ENCODE data around the gene GTF2A1.

Gene GTF2A1

GRCh38 chr14:81205639-81206038, 15.1 kb downstream of the GTF2A1 start:
- H3K36me3 ChIP-seq (ENCODE audit: control insufficient read depth, low read depth, low read length) = peaks cover 73% of the 10 kb centered on the region
- H3K27ac ChIP-seq (ENCODE audit: low read length) = no peak overlapping the region
- H3K4me1 ChIP-seq (ENCODE audit: control insufficient read depth, low read depth, low read length) = no peaks in the 10 kb centered on the region

GRCh38 chr14:81200054-81200453, 20.7 kb downstream of the GTF2A1 start:
- Histone ChIP-seq H3K9me3 (ENCODE audit: control insufficient read depth, low read depth, low read length) (no peaks in the 10 kb centered on the region), H3K27ac (ENCODE audit: low read length) (no peak overlapping the region), H3K9ac (ENCODE audit: low read length) (no peak overlapping the region), H3K27me3 (ENCODE audit: control insufficient read depth, insufficient read depth, low read length) (no peaks in the 10 kb centered on the region), H3K36me3 (ENCODE audit: control insufficient read depth, low read depth, low read length) (peaks cover 80% of the 10 kb centered on the region), H3K4me3 (ENCODE audit: low read length) (no peak overlapping the region), H3K4me1 (ENCODE audit: control insufficient read depth, low read depth, low read length) (no peaks in the 10 kb centered on the region)

More at GRCh38 chr14:81205639-81206038, 15.1 kb downstream of the GTF2A1 start:
- Histone ChIP-seq H3K9me3 (ENCODE audit: control insufficient read depth, low read depth, low read length) (no peaks in the 10 kb centered on the region), H3K4me3 (ENCODE audit: low read length) (no peak overlapping the region), H3K9ac (ENCODE audit: low read length) (no peak overlapping the region), H3K27me3 (ENCODE audit: control insufficient read depth, insufficient read depth, low read length) (no peaks in the 10 kb centered on the region)

- Histone ChIP-seq H3K9ac (ENCODE audit: low read length) (no peak overlapping the region), H3K27ac (ENCODE audit: low read length) (no peak overlapping the region), H3K4me1 (ENCODE audit: control insufficient read depth, low read depth, low read length) (no peaks in the 10 kb centered on the region), H3K9me3 (ENCODE audit: control insufficient read depth, low read depth, low read length) (no peaks in the 10 kb centered on the region), H3K36me3 (ENCODE audit: control insufficient read depth, low read depth, low read length) (peaks cover 83% of the 10 kb centered on the region), H3K4me3 (ENCODE audit: low read length) (no peak overlapping the region), H3K27me3 (ENCODE audit: control insufficient read depth, insufficient read depth, low read length) (no peaks in the 10 kb centered on the region)
Observed at GRCh38 chr14:81199084-81199483, 21.7 kb downstream of the GTF2A1 start.

- Histone ChIP-seq H3K27me3 (ENCODE audit: control insufficient read depth, insufficient read depth, low read length) (no peaks in the 10 kb centered on the region), H3K9ac (ENCODE audit: low read length) (no peak overlapping the region), H3K9me3 (ENCODE audit: control insufficient read depth, low read depth, low read length) (no peaks in the 10 kb centered on the region), H3K36me3 (ENCODE audit: control insufficient read depth, low read depth, low read length) (peaks cover 83% of the 10 kb centered on the region), H3K4me1 (ENCODE audit: control insufficient read depth, low read depth, low read length) (no peaks in the 10 kb centered on the region), H3K27ac (ENCODE audit: low read length) (no peak overlapping the region), H3K4me3 (ENCODE audit: low read length) (no peak overlapping the region)
Observed at GRCh38 chr14:81198651-81199050, 22.1 kb downstream of the GTF2A1 start.

- Histone ChIP-seq H3K4me1 (ENCODE audit: control insufficient read depth, low read depth, low read length) (no peaks in the 10 kb centered on the region), H3K36me3 (ENCODE audit: control insufficient read depth, low read depth, low read length) (peaks cover 70% of the 10 kb centered on the region), H3K27me3 (ENCODE audit: control insufficient read depth, insufficient read depth, low read length) (no peaks in the 10 kb centered on the region), H3K9me3 (ENCODE audit: control insufficient read depth, low read depth, low read length) (no peaks in the 10 kb centered on the region), H3K27ac (ENCODE audit: low read length) (no peak overlapping the region), H3K9ac (ENCODE audit: low read length) (no peak overlapping the region), H3K4me3 (ENCODE audit: low read length) (no peak overlapping the region)
Observed at GRCh38 chr14:81193924-81194633, 26.7 kb downstream of the GTF2A1 start.

- Histone ChIP-seq H3K9me3 (ENCODE audit: control insufficient read depth, low read depth, low read length) (no peaks in the 10 kb centered on the region), H3K36me3 (ENCODE audit: control insufficient read depth, low read depth, low read length) (peaks cover 71% of the 10 kb centered on the region), H3K9ac (ENCODE audit: low read length) (no peak overlapping the region), H3K27ac (ENCODE audit: low read length) (no peak overlapping the region), H3K4me3 (ENCODE audit: low read length) (no peak overlapping the region), H3K4me1 (ENCODE audit: control insufficient read depth, low read depth, low read length) (no peaks in the 10 kb centered on the region), H3K27me3 (ENCODE audit: control insufficient read depth, insufficient read depth, low read length) (no peaks in the 10 kb centered on the region)
Observed at GRCh38 chr14:81192594-81192993, 28.2 kb downstream of the GTF2A1 start.

GRCh38 chr14:81187832-81188522, 32.8 kb downstream of the GTF2A1 start:
- Histone ChIP-seq H3K27me3 (ENCODE audit: control insufficient read depth, insufficient read depth, low read length) (no peaks in the 10 kb centered on the region), H3K36me3 (ENCODE audit: control insufficient read depth, low read depth, low read length) (peaks cover 60% of the 10 kb centered on the region), H3K9ac (ENCODE audit: low read length) (no peak overlapping the region), H3K27ac (ENCODE audit: low read length) (no peak overlapping the region), H3K4me1 (ENCODE audit: control insufficient read depth, low read depth, low read length) (no peaks in the 10 kb centered on the region), H3K4me3 (ENCODE audit: low read length) (no peak overlapping the region), H3K9me3 (ENCODE audit: control insufficient read depth, low read depth, low read length) (no peaks in the 10 kb centered on the region)

GRCh38 chr14:81179631-81180030, 41.1 kb downstream of the GTF2A1 start:
- Histone ChIP-seq H3K4me1 (ENCODE audit: control insufficient read depth, low read depth, low read length) (no peaks in the 10 kb centered on the region), H3K27me3 (ENCODE audit: control insufficient read depth, insufficient read depth, low read length) (no peaks in the 10 kb centered on the region), H3K9me3 (ENCODE audit: control insufficient read depth, low read depth, low read length) (no peaks in the 10 kb centered on the region), H3K9ac (ENCODE audit: low read length) (no peak overlapping the region), H3K27ac (ENCODE audit: low read length) (no peak overlapping the region), H3K36me3 (ENCODE audit: control insufficient read depth, low read depth, low read length) (peaks cover 38% of the 10 kb centered on the region), H3K4me3 (ENCODE audit: low read length) (no peak overlapping the region)

- no peaks in the 10 kb centered on the region for H3K4me1 ChIP-seq (ENCODE audit: control insufficient read depth, low read depth, low read length)
Observed at GRCh38 chr14:81178063-81178462, 42.7 kb downstream of the GTF2A1 start.

GRCh38 chr14:81177225-81177624, 43.5 kb downstream of the GTF2A1 start:
- Histone ChIP-seq H3K27ac (ENCODE audit: low read length) (no peak overlapping the region), H3K27me3 (ENCODE audit: control insufficient read depth, insufficient read depth, low read length) (no peaks in the 10 kb centered on the region), H3K4me3 (ENCODE audit: low read length) (no peak overlapping the region), H3K9ac (ENCODE audit: low read length) (no peak overlapping the region), H3K9me3 (ENCODE audit: control insufficient read depth, low read depth, low read length) (no peaks in the 10 kb centered on the region), H3K4me1 (ENCODE audit: control insufficient read depth, low read depth, low read length) (no peaks in the 10 kb centered on the region), H3K36me3 (ENCODE audit: control insufficient read depth, low read depth, low read length) (peaks cover 25% of the 10 kb centered on the region)

More at GRCh38 chr14:81178063-81178462, 42.7 kb downstream of the GTF2A1 start:
- Histone ChIP-seq H3K27ac (ENCODE audit: low read length) (no peak overlapping the region), H3K9me3 (ENCODE audit: control insufficient read depth, low read depth, low read length) (no peaks in the 10 kb centered on the region), H3K27me3 (ENCODE audit: control insufficient read depth, insufficient read depth, low read length) (no peaks in the 10 kb centered on the region), H3K9ac (ENCODE audit: low read length) (no peak overlapping the region), H3K36me3 (ENCODE audit: control insufficient read depth, low read depth, low read length) (peaks cover 30% of the 10 kb centered on the region), H3K4me3 (ENCODE audit: low read length) (no peak overlapping the region)

- H3K9me3 ChIP-seq (ENCODE audit: control insufficient read depth, low read depth, low read length) = no peaks in the 10 kb centered on the region
- H3K4me1 ChIP-seq (ENCODE audit: control insufficient read depth, low read depth, low read length) = no peaks in the 10 kb centered on the region
- H3K27me3 ChIP-seq (ENCODE audit: control insufficient read depth, insufficient read depth, low read length) = no peaks in the 10 kb centered on the region
- H3K36me3 ChIP-seq (ENCODE audit: control insufficient read depth, low read depth, low read length) = peaks cover 16% of the 10 kb centered on the region
- H3K4me3 ChIP-seq (ENCODE audit: low read length) = no peak overlapping the region
- no peak overlapping the region for H3K9ac ChIP-seq (ENCODE audit: low read length)
- no peak overlapping the region for H3K27ac ChIP-seq (ENCODE audit: low read length)
Observed at GRCh38 chr14:81176241-81176640, 44.5 kb downstream of the GTF2A1 start.

- H3K9me3 ChIP-seq (ENCODE audit: control insufficient read depth, low read depth, low read length) = no peaks in the 10 kb centered on the region
- no peak overlapping the region for H3K9ac ChIP-seq (ENCODE audit: low read length)
- H3K27ac ChIP-seq (ENCODE audit: low read length) = no peak overlapping the region
- no peak overlapping the region for H3K4me3 ChIP-seq (ENCODE audit: low read length)
- no peaks in the 10 kb centered on the region for H3K27me3 ChIP-seq (ENCODE audit: control insufficient read depth, insufficient read depth, low read length)
- no peaks in the 10 kb centered on the region for H3K36me3 ChIP-seq (ENCODE audit: control insufficient read depth, low read depth, low read length)
- peaks cover 5% of the 10 kb centered on the region for H3K4me1 ChIP-seq (ENCODE audit: control insufficient read depth, low read depth, low read length)
Observed at GRCh38 chr14:81172881-81173280, 47.9 kb downstream of the GTF2A1 start.
